ENCODE measurements around the gene FBN3. TPM values are rescaled to one million over a fixed set of nuclear protein-coding genes. Genes with fewer than 3 reads are reported as not detected.

Gene FBN3
- total RNA-seq, 2 experiments from 2014 or later: not detected

DNA sequence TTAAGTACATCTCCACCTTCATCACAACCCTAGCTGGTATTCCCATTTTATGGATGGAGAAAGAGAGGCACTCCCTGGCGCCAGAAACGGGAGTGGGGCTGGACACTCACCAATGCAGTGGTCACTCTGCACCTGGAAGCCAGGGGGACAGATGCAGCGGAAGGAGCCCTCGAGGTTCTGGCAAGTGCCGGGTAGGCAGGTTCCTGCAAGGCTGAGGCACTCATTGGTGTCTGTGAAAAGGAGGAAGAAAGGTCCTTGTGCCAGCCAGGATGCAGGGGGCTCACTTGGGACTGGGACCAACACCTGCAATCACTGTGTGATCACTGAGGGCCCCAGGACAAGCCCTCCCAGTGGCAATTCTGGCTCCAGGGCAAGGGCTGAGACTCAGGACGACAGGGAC lies 55.1 kb downstream of the FBN3 start:
- Mint-ChIP-seq H3K27me3 (peaks cover 10% of the 10 kb centered on the region), H3K36me3 (no peaks in the 10 kb centered on the region), H3K27ac (no peak overlapping the region), H3K4me1 (no peaks in the 10 kb centered on the region), H3K9me3 (peaks cover 21% of the 10 kb centered on the region), H3K4me3 (no peak overlapping the region)
- no peak for DNase-seq

DNA sequence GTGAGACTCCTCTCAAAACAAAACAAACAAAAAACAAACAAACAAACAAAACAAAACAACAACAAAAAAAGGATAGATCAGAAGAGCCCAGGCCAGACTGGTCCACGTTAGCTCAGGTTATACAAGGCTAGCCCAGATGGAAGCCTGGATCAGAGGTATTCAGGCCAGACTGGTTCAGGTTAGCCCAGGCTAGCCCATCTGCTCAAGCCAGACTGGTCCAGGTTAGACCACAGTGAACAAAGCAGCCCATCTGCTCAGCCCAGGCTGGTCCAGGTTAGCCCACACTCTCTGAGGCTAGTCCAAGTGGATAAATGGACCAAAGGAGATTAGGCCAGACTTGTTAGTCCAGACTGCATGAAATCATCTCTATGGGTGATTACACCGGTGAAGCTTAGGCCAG lies 55.7 kb downstream of the FBN3 start:
- Mint-ChIP-seq H3K9me3 (peaks cover 21% of the 10 kb centered on the region), H3K27me3 (peaks cover 8% of the 10 kb centered on the region), H3K27ac (no peak overlapping the region), H3K4me1 (no peaks in the 10 kb centered on the region), H3K4me3 (no peak overlapping the region), H3K36me3 (no peaks in the 10 kb centered on the region)
- no peak for DNase-seq

DNA sequence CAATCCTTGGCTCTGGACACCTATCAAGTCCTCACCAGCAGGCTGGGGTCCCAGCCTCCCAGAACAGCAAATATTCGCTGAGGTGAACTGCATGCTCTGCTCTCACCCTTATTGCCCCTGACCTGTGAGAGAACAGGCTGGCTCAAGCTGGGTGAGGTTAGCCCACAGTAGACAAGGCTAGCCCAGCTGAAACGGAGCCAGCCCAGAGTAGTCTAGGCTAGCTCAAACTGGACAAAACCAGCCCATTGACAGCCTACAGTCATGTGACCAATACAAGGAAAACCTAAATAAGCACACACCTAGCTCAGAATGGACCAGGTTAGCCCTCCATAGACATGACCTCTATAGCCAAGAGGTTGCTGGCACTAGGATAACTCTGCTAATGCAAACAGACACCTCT lies 58.4 kb downstream of the FBN3 start:
- no peak overlapping the region for H3K27ac Mint-ChIP-seq
- peaks cover 13% of the 10 kb centered on the region for H3K9me3 Mint-ChIP-seq
- no peaks in the 10 kb centered on the region for H3K4me1 Mint-ChIP-seq
- DNase-seq: no peak
- no peaks in the 10 kb centered on the region for H3K27me3 Mint-ChIP-seq
- no peaks in the 10 kb centered on the region for H3K36me3 Mint-ChIP-seq
- H3K4me3 Mint-ChIP-seq: no peak overlapping the region

DNA sequence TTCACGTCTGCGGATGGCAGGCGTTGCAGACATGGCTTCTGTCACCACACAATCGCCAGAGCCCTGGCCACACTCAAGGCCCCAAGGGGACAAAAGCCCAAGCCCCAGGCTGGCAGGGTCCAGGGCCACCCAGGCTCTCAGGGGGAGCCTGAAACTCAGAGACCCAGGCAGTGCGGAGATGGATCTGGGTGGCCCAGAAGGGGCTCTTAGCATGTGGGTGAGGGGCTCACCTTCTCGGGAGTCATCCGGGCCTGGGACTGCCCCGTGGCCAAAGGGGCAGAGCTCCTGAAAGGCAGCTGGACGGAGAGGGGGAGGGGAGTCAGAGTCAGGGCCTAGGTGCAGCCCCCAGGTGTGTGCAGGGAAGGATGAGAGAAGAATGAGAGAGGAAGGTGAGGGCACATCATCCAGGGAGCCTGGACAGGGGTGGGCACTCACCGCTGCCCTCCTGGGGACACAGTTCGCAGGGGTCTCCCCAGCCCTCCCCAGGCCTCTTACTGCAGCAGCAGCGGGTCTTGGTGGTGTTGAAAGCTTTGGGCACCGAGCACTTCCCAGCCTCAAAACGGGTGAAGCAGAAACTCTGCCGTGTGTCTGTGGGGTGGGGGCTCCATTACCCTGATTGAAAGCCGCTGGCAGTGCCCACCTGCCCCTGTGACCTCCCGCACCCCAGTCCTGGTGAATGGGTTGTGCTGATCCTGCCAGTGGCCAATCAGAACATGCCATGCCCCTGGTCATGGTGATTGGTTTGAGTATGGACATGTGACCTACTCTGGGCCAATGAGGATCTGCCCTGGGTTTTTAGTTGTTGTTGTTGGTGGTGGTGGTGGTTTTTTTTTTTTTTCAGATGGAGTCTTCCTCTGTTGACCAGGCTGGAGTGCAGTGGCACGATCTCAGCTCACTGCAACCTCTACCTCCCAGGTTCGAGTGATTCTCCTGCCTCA lies 59.5 kb downstream of the FBN3 start:
- no peak overlapping the region for H3K4me3 Mint-ChIP-seq
- H3K27me3 Mint-ChIP-seq: no peaks in the 10 kb centered on the region
- DNase-seq: no peak
- no peaks in the 10 kb centered on the region for H3K4me1 Mint-ChIP-seq
- peaks cover 9% of the 10 kb centered on the region for H3K9me3 Mint-ChIP-seq
- no peak overlapping the region for H3K27ac Mint-ChIP-seq
- H3K36me3 Mint-ChIP-seq: no peaks in the 10 kb centered on the region

DNA sequence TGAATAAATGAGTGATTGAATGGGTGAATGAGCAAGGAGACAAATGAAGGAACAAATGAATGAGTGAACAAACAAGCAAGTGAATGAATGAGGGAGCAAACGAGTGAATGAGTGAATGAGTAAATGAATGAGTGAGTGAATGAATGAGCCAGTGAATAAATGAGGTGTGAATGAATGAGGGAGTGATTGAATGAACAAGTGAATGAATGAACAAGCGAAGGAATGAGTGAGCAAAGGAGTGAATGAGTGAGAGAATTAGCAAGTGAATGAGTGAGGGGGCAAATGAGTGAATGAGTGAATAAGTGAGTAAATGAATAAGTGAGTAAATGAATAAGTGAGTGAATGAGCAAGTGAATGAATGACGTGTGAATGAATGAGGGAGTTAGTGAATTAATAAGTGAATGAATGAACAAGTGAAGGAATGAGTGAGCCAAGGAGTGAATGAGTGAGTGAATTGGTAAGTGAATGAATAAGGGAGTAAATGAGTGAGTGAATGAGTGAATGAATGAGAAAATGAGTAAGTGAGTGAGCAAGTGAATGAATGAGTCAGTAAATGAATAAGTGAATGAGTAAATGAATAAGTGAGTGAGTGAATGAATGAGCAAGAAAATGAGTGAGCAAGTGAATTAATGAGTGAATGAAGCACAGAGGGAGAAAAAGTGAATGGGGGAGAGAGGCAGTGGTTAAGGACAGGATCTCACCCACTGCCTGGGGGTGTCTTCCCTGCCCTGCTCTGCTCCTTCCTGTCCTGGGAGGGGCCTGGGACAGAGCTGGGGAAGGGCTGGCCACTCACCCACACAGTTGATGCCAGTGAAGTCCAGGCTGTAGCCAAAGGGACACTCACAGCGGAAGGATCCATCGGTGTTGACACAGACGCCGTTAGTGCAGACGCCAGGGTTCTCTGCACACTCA lies 60.4 kb downstream of the FBN3 start:
- no peaks in the 10 kb centered on the region for H3K4me1 Mint-ChIP-seq
- peaks cover 4% of the 10 kb centered on the region for H3K9me3 Mint-ChIP-seq
- no peaks in the 10 kb centered on the region for H3K27me3 Mint-ChIP-seq
- no peak overlapping the region for H3K27ac Mint-ChIP-seq
- no peak overlapping the region for H3K4me3 Mint-ChIP-seq
- H3K36me3 Mint-ChIP-seq: no peaks in the 10 kb centered on the region
- DNase-seq: no peak

DNA sequence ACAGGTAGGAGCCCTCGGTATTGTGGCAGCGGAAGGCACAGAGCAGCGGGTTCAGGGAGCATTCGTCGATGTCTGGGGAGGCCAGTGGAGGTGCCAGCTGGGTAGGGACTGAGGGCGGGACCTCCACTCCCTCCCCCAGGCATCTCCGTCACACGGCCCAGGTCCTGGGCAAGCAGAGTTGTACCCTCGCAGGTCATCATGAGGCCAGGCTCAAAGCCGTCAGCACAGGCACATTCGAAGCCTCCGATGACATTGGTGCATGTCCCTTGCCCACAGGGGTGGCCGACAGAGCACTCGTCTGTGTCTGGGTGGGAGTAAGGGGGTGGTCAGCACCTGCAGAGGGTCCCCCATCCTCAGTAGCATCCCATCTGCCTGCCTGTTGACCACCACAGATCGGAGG lies 61.5 kb downstream of the FBN3 start:
- no peak overlapping the region for H3K4me3 Mint-ChIP-seq
- no peaks in the 10 kb centered on the region for H3K27me3 Mint-ChIP-seq
- no peaks in the 10 kb centered on the region for H3K36me3 Mint-ChIP-seq
- H3K4me1 Mint-ChIP-seq: no peaks in the 10 kb centered on the region
- no peaks in the 10 kb centered on the region for H3K9me3 Mint-ChIP-seq
- DNase-seq: no peak
- H3K27ac Mint-ChIP-seq: no peak overlapping the region

DNA sequence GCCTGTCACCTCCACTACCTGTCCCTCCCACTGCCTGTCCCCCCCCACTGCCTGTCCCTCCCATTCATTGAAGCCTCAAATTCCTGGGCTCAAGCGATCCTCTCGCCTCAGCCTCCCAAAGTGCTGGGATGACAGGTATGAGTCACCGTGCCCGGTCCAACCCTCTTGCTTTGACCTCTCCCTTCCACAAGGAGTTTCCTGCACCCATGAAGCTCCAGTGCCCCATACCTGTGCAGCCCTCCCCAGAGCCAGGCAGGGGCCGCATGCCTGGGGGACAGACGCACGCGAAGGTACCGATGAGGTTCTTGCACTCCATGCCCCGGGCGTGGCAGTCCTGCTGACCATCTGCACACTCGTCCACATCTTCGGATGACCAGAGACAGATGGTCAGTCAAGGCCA lies 62.5 kb downstream of the FBN3 start:
- Mint-ChIP-seq H3K36me3 (no peaks in the 10 kb centered on the region), H3K4me1 (no peaks in the 10 kb centered on the region), H3K9me3 (no peaks in the 10 kb centered on the region), H3K27ac (no peak overlapping the region), H3K4me3 (no peak overlapping the region), H3K27me3 (no peaks in the 10 kb centered on the region)
- no peak for DNase-seq

DNA sequence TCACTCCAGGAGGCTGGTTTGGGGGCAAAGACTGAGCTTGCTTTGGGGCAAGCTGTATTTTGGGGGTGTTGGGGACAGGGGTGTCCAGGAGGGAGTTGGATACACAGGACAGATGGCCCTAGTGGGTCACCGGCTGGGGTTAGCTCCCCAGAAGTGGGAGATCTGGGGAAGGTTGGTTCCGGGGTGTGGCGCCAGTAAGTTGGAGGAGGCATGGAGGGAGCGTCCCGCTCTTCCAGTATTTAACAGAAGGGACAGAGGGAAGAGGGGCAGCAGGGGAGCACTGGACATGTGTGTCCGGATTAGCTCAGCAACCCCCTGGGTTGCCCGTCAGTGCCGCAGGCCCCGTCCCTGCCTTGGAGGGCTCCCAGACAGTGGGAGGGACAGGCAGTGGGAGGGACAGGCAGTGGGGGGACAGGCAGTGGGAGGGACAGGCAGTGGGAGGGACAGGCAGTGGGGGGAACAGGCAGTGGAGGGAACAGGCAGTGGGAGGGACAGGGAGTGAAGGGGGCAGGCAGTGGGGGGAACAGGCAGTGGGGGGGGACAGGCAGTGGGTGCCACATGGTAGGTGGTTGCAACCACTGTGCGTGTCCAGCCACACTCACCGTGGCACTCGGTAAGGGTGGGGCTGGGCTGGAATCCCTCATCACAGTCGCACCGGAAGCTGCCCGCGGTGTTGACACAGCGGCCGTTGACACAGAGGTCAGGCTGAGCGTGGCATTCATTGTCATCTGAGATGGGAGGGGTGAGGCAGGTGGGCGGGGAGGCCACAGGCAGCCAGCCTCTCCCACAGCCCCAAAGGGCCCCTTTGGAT lies 63.6 kb downstream of the FBN3 start:
- no peaks in the 10 kb centered on the region for H3K9me3 Mint-ChIP-seq
- DNase-seq: no peak
- H3K27me3 Mint-ChIP-seq: no peaks in the 10 kb centered on the region
- H3K27ac Mint-ChIP-seq: no peak overlapping the region
- no peak overlapping the region for H3K4me3 Mint-ChIP-seq
- no peaks in the 10 kb centered on the region for H3K36me3 Mint-ChIP-seq
- no peaks in the 10 kb centered on the region for H3K4me1 Mint-ChIP-seq

DNA sequence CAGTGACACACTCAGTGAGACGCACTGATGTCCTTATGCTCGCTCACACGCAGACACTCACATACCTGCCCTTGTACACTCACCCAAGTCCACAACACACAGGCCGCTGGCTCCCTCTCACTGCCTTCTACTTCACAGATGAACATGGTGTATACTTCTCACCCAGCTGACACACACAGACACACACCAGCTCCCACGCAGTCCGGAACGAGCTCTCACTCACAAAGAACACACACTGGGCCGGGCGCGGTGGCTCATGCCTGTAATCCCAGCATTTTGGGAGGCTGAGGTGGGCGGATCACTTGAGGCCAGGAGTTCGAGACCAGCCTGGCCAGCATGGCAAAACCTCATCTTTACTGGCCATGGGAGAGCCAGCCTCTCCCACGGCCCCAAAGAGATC lies 65.2 kb downstream of the FBN3 start:
- H3K4me3 Mint-ChIP-seq: no peak overlapping the region
- no peaks in the 10 kb centered on the region for H3K36me3 Mint-ChIP-seq
- no peak overlapping the region for H3K27ac Mint-ChIP-seq
- H3K27me3 Mint-ChIP-seq: no peaks in the 10 kb centered on the region
- no peaks in the 10 kb centered on the region for H3K9me3 Mint-ChIP-seq
- no peaks in the 10 kb centered on the region for H3K4me1 Mint-ChIP-seq
- no peak for DNase-seq

DNA sequence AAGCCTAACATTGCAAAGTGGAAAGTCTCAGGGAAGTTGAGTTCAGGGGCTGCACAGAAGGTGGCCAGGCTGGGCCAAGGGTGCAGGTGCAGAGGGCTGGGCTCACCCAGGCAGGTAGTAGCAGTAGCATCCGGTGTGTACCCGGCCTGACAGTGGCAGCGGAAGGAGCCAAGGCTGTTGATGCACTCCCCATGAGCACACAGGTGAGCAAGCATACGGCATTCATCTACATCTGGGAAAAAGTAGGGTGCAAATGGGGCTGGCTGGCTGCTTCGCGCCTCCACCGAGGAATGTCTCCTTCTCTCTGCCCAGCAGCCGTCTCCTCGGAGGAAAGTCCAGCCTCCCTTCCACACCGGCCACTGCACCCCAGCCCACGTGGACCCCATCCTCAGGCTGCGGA lies 66.3 kb downstream of the FBN3 start:
- Mint-ChIP-seq H3K36me3 (no peaks in the 10 kb centered on the region), H3K27ac (no peak overlapping the region), H3K27me3 (no peaks in the 10 kb centered on the region), H3K4me3 (no peak overlapping the region), H3K9me3 (no peaks in the 10 kb centered on the region), H3K4me1 (no peaks in the 10 kb centered on the region)
- no peak for DNase-seq

DNA sequence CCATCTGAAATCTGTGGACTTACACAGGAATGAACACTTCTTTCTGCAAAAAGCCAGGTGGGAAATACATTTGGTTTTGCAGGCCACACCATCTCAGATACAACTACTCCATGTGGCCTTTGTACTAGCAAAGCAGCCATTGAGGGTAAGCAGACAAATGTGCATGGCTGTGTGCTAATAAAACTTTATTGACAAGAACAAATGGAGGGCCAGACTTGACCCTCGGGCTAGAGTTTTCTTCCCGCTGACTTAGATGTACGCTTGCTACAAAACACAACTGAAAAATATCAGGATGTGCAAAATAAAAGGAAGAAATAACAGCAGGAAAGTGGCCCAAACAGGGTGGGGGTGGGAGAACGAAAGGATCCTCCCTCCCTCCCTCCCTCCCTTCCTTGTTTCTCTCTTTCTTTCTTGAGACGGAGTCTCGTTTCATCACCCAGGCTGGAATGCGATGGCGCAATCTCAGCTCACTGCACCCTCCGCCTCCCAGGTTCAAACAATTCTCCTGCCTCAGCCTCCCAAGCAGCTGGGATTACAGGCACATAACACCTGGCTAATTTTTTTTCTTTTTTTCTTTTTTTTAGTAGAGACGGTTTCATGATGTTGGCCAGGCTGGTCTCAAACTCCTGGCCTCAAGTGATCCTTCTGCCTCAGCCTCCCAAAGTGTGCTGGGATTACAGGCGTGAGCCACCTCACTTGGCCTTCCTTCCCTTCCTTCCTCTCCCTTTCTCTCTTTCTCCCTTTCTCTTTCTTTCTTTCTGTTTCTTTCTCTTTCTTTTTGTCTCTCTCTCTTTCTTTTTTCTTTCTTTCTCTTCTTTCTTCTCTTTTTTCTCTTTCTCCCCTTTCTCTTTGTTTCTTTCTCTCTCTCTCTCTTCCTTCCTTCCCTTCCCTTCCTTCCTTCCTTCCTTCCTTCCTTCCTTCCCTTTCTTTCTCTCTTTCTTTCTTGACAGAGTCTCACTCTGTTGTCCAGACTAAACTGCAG lies 67.5 kb downstream of the FBN3 start:
- Mint-ChIP-seq H3K27ac (no peak overlapping the region), H3K4me3 (no peak overlapping the region), H3K27me3 (no peaks in the 10 kb centered on the region), H3K36me3 (no peaks in the 10 kb centered on the region), H3K9me3 (no peaks in the 10 kb centered on the region), H3K4me1 (no peaks in the 10 kb centered on the region)
- no peak for DNase-seq

DNA sequence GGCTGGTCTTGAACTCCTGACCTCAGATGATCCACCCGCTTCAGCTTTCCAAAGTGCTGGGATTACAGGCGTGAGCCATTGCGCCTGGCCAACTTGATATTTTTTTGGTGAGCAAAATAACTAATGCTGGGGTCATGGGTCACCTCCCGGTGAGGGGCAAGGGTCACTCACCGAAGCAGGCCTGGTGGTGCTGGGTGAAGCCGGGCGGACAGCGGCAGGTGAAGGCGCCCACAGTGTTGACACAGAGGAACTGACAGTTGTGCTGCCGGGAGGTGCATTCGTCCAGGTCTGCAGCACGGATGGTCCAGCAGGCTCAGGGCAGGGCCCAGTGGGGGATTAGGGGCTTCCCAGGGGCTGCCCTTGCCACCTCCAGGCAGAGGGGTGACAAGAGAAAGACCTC lies 68.6 kb downstream of the FBN3 start:
- no peak for DNase-seq
- Mint-ChIP-seq H3K4me1 (no peaks in the 10 kb centered on the region), H3K27me3 (no peaks in the 10 kb centered on the region), H3K27ac (no peak overlapping the region), H3K4me3 (no peak overlapping the region), H3K36me3 (no peaks in the 10 kb centered on the region), H3K9me3 (no peaks in the 10 kb centered on the region)

DNA sequence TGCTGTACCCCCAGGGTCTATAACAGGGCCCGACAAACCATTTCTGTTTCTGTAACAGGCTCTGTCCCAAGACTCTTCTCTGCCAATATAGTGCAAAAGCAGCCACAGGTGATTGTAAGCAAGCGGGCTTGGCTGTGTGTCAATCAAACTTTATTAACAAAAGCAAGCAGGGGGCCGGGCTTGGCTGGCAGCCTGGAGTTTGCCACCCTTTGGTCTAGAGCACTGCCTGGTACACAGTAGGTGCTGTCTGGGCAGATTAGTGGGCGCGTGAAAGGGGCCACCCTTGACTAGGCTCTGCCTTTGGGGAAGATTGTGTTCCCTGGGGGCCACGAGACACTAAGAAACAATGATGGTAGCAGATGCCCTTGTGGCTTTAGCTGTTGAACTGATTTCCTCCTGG lies 69.4 kb downstream of the FBN3 start:
- no peak overlapping the region for H3K4me3 Mint-ChIP-seq
- H3K4me1 Mint-ChIP-seq: no peaks in the 10 kb centered on the region
- no peaks in the 10 kb centered on the region for H3K27me3 Mint-ChIP-seq
- no peaks in the 10 kb centered on the region for H3K9me3 Mint-ChIP-seq
- no peak for DNase-seq
- no peaks in the 10 kb centered on the region for H3K36me3 Mint-ChIP-seq
- no peak overlapping the region for H3K27ac Mint-ChIP-seq
